ENCODE measurements around the gene MYLK.

GRCh38 chr3:123880998-123881561 lies 3.1 kb downstream of the MYLK start:
- TF ChIP-seq ZC3H4 (CRISPR knock-in tag; IDR thresholded peaks at IDR 0.05; ENCODE audit: borderline replicate concordance) (no peak), GABPB2 (CRISPR knock-in tag; conservative IDR thresholded peaks at IDR 0.05) (no peak), SAP30 (IDR thresholded peaks at IDR 0.05; ENCODE audit: borderline replicate concordance, insufficient read depth, low read depth, low read length, poor library complexity, severe bottlenecking) (no peak), NFE2 (IDR thresholded peaks at IDR 0.05; ENCODE audit: low read depth) (no peak), ZNF324 (CRISPR knock-in tag; IDR thresholded peaks at IDR 0.05) (no peak), EZH2 (IDR thresholded peaks at IDR 0.05; ENCODE audit: borderline replicate concordance, low read depth, low read length) (no peak), USF2 (CRISPR knock-in tag; IDR thresholded peaks at IDR 0.05) (no peak), KDM1A (IDR thresholded peaks at IDR 0.05) (no peak), BRD4 (IDR thresholded peaks at IDR 0.05) (no peak), GTF2F1 (IDR thresholded peaks at IDR 0.05; ENCODE audit: low read depth, low read length) (no peak), KAT8 (IDR thresholded peaks at IDR 0.05; ENCODE audit: low read depth) (no peak)
- TF ChIP-seq, protein P1, sequence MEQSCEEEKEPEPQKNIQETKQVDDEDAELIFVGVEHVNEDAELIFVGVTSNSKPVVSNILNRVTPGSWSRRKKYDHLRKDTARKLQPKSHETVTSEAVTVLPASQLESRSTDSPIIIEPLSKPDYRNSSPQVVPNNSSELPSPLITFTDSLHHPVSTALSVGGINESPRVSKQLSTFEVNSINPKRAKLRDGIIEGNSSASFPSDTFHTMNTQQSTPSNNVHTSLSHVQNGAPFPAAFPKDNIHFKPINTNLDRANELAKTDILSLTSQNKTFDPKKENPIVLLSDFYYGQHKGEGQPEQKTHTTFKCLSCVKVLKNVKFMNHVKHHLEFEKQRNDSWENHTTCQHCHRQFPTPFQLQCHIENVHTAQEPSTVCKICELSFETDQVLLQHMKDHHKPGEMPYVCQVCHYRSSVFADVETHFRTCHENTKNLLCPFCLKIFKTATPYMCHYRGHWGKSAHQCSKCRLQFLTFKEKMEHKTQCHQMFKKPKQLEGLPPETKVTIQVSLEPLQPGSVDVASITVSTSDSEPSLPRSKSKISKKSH (CRISPR knock-in tag; IDR thresholded peaks at IDR 0.05) = no peak
- TF ChIP-seq, protein P2, sequence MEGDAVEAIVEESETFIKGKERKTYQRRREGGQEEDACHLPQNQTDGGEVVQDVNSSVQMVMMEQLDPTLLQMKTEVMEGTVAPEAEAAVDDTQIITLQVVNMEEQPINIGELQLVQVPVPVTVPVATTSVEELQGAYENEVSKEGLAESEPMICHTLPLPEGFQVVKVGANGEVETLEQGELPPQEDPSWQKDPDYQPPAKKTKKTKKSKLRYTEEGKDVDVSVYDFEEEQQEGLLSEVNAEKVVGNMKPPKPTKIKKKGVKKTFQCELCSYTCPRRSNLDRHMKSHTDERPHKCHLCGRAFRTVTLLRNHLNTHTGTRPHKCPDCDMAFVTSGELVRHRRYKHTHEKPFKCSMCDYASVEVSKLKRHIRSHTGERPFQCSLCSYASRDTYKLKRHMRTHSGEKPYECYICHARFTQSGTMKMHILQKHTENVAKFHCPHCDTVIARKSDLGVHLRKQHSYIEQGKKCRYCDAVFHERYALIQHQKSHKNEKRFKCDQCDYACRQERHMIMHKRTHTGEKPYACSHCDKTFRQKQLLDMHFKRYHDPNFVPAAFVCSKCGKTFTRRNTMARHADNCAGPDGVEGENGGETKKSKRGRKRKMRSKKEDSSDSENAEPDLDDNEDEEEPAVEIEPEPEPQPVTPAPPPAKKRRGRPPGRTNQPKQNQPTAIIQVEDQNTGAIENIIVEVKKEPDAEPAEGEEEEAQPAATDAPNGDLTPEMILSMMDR (IDR thresholded peaks at IDR 0.05 in 2 of 3, conservative IDR thresholded peaks at IDR 0.05 in 1 of 3; ENCODE audit: insufficient read depth in 2 of 3, low read depth in 1 of 3, low read length in 3 of 3) = peak; percentile 25 to 52 (median 52); a peak in 4 of 6 replicates

Data from K562 (cell line).